Ovary (tissue), 3 donors: ENCODE results near the gene MAP4K4.

Experiments
- EP300 ChIP-seq: sonication (generic); formaldehyde crosslinking; IDR thresholded peaks from one replicate; pipeline ENCODE4 v1.6.1; 2017; ENCODE audit warnings: antibody characterized with exemption
- POLR2A ChIP-seq: fragments of 450-650 bp; IDR thresholded peaks from one replicate; pipeline ENCODE4 v1.6.1; 2017; ENCODE audit warnings: antibody characterized with exemption, mild to moderate bottlenecking, moderate library complexity
- TF ChIP-seq, protein P1 (sequence below), 3 donors: fragments of 450-650 bp in 2 of 3; fragments of 200-600 bp in 1 of 3; IDR thresholded peaks; one replicate each; pipeline versions ENCODE4 v1.5.1 to v1.8.0; 2016 to 2022; ENCODE audit warnings: antibody characterized with exemption in 3 of 3, mild to moderate bottlenecking in 1 of 3
- donor health status: DM: no; HTN: no; CAD: no.

DNA sequence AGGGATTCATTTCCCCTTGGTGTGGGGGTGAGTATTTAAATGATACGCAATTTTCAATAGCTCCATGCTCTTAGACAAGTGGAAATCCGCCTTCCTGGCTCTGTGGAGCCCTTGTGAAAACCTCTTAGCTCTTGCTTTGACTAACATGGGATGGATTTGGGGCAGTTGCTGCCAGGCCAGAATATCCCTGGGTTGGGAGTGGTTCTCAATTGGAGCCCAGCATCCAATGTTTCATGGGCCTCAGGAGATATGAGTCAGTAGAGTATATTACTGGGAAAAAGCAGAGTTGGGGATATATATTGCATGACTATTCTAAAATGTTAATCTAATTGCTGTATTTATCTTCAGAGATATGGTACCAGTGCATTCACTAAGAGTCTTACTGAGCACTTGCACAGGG lies 189.8 kb downstream of the MAP4K4 start:
- TF ChIP-seq, protein P1, sequence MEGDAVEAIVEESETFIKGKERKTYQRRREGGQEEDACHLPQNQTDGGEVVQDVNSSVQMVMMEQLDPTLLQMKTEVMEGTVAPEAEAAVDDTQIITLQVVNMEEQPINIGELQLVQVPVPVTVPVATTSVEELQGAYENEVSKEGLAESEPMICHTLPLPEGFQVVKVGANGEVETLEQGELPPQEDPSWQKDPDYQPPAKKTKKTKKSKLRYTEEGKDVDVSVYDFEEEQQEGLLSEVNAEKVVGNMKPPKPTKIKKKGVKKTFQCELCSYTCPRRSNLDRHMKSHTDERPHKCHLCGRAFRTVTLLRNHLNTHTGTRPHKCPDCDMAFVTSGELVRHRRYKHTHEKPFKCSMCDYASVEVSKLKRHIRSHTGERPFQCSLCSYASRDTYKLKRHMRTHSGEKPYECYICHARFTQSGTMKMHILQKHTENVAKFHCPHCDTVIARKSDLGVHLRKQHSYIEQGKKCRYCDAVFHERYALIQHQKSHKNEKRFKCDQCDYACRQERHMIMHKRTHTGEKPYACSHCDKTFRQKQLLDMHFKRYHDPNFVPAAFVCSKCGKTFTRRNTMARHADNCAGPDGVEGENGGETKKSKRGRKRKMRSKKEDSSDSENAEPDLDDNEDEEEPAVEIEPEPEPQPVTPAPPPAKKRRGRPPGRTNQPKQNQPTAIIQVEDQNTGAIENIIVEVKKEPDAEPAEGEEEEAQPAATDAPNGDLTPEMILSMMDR (IDR thresholded peaks at IDR 0.05) = no peak
- no peak for TF ChIP-seq POLR2A
- no peak for TF ChIP-seq EP300
